Left forelimb (tissue), 1 donor: Measurements from ENCODE around the gene ARHGAP23.
"Not testable (repeated sequence)": the region's sequence is repeated elsewhere in the genome, so short reads cannot be mapped to it uniquely, and the experiment has no call there.

Experiments
- DNase-seq: peaks from one replicate; pipeline ENCODE4 v3.0.0-alpha.2; 2018; ENCODE audit warnings: low spot score

ARHGAP23 gene

GRCh38 chr17:38461683-38462082, 33.4 kb downstream of the ARHGAP23 start:
- no peak for DNase-seq

DNA sequence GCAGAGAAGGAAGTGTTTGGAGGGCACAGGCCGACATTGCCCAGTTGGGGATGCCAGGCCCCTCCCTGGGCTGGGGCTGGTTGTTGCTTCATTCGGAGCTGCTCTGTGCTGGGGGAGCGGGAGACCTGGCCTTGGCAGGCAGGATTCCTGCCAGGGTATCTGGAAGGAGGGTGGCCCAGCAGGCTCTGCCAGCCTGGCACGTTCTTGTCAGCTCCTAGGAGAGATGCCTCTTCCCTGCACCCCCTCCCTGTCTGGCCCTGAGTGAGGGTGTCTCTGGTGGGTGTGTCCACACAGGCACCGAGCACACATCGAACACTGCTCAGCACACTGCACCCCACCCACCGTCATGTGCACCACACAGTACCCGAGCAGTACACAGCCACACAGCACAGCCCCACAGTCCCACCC, 35.2 kb downstream of the ARHGAP23 start:
- no peak for DNase-seq

- DNase-seq, result no peak
Observed at GRCh38 chr17:38464251-38464722, 36.0 kb downstream of the ARHGAP23 start.

GRCh38 chr17:38464723-38465390, 36.6 kb downstream of the ARHGAP23 start:
- DNase-seq, result peak; percentile 93

DNA sequence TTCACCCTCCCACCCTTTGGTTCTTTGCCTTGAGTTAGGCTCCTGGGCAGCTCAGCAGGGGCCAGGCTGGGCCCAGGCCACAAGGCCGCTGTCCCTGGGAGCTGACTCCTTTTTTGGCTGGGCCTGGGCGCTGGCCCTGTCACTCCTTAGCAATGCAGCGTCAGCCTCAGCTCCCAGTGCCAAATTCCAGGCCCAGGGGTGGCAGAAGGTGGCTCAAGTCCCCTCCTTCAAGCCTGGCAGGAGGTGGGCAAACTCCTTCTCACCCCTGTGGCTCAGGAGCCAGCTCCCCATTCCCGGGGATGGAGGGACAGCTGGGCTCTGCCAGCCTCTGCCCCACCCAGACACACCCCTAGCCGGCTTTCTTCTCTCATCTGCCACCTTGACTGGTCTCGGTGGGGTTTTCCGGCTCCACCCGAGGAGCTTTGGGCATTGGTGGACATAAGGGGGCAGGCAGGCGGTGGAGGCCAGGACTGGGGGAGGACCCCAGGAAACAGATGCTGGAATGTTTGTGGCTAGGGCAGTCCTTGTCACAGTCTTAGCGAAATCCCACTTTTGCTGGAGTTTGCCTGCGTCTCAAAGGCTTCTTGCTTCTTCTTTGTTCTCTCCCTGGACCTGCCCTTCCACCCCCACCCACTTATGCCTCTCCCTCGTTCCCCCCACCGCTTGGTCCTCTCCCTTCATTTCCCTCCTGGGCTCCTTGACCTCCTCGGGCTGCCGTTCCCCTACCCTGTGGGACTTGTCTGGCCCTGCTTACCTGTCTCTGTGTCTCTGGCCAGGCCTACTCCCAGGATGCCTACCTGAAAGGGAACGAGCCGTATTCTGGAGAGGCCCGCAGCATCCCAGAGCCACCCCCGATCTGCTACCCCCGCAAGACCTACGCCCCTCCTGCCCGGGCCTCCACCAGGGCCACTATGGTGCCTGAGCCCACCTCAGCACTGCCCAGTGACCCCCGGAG, 37.4 kb downstream of the ARHGAP23 start:
- no peak for DNase-seq

- DNase-seq, result no peak
Observed at GRCh38 chr17:38466346-38467315, 38.4 kb downstream of the ARHGAP23 start.

- no peak for DNase-seq
Observed at GRCh38 chr17:38467491-38467890, 39.2 kb downstream of the ARHGAP23 start.

DNA sequence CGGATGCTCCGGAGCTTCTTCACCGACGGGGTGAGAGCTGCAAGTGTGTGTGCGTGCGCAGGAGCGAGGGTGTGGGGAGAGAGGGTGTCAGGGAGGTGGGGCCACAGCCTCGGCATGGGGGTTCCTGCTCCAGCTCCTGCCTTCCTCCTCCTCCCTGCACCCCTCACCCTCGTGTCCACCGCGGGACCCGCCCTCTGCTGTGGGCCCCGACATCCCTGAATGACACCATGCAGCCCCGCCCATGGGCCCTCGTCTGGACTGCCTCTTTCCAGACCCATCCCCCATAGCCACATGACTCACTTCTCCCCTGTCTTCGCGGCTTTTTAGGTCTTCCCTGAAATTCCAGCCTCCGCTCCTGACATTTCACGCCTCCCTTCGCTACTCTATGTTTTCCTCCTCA, 41.6 kb downstream of the ARHGAP23 start:
- no peak for DNase-seq

- DNase-seq, result not testable (repeated sequence)
Observed at GRCh38 chr17:38471253-38471652, 43.0 kb downstream of the ARHGAP23 start.

DNA sequence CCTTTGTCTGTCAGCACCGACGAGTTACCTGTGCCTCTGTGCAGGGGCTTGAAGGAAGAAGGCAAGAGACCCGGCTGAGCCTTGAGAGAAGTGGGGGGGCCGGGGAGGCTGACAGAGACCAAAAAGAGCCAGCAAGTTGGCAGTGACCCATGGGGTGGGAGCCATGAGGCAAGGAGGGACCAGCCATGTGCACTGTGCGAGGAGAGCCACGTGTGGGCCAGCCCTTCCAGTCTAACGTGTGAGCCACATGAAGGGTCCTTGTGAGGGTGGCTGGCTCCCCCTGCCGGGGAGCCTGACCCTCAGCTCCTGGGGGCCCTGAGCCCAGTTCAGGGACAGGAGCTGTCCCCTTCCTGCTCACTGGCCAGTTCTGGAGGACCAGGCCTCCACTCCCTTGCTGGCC, 46.4 kb downstream of the ARHGAP23 start:
- DNase-seq, result not testable (repeated sequence)

GRCh38 chr17:38476549-38476948, 48.3 kb downstream of the ARHGAP23 start:
- no peak for DNase-seq

DNA sequence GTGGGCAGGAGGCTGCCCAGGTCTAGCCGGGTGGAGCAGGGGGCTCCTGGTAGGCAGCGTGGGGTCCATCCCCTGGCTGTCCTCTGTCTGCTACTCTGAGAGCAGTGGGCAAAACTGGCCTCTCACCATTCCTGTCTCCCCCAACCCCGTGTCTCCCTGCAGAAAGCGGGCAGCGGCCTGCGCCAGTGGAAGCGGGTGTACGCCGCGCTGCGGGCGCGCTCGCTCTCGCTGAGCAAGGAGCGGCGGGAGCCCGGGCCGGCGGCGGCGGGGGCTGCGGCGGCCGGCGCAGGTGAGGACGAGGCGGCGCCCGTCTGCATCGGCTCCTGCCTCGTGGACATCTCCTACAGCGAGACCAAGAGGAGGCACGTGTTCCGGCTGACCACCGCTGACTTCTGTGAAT, 49.2 kb downstream of the ARHGAP23 start:
- DNase-seq, result not testable (repeated sequence)

- not testable (repeated sequence) for DNase-seq
Observed at GRCh38 chr17:38477951-38478350, 49.7 kb downstream of the ARHGAP23 start.

GRCh38 chr17:38478667-38479066, 50.4 kb downstream of the ARHGAP23 start:
- not testable (repeated sequence) for DNase-seq

- DNase-seq, result not testable (repeated sequence)
Observed at GRCh38 chr17:38482039-38482699, 53.9 kb downstream of the ARHGAP23 start.

GRCh38 chr17:38482700-38483043, 54.4 kb downstream of the ARHGAP23 start:
- DNase-seq, result not testable (repeated sequence)

GRCh38 chr17:38484242-38485145, 56.2 kb downstream of the ARHGAP23 start:
- DNase-seq, result not testable (repeated sequence)

DNA sequence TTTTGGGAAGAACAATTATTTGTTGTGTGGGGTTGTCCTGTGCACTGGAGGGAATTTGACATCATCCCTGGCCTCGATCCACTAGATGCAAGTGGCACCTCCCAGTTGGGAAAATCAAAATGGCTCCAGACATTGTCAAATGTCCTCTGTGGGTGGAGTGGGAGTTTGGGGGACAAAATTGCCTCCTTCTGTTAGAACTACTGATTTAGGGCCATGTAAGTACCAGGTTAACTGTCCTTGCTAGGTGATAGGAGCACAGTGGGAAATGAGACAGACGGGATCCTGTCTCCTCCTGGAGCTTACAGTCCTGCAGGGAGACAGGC, 56.8 kb downstream of the ARHGAP23 start:
- DNase-seq, result no peak

DNA sequence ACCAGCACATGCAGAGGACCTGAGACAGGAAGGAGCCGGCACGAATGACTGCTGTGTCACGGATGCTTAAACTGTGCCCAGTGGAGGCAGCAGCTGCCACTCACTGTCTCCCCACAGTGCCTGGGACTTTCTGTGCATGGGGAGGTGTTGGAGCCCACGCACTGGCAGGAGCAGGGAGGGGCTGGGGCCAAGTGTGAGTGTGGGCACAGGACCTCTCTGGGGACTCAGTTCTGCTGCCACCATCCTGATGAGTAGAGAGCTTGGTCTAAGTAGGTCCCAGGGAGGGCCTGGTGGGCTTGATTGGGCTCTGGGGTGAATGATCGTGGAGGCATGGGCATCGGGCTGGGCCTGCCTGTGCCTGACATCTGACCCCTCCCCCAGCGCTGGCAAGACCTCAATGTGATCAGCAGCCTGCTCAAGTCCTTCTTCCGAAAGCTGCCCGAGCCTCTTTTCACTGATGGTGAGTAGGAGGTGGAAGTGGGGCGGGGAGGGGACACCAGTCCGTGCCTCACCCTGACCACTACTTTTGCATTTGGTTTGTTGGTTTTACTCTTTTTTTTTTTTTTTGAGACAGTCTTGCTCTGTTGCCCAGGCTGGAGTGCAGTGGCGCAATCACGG, 57.5 kb downstream of the ARHGAP23 start:
- not testable (repeated sequence) for DNase-seq

- DNase-seq, result not testable (repeated sequence)
Observed at GRCh38 chr17:38489774-38490173, 61.5 kb downstream of the ARHGAP23 start.
